ENCODE data around the gene SLC6A8.
"Not testable (repeated sequence)": the region's sequence is repeated elsewhere in the genome, so short reads cannot be mapped to it uniquely, and the experiment has no call there.

The SLC6A8 gene

GRCh38 chrX:153708415-153708814 lies 20.7 kb downstream of the SLC6A8 start:
- DNase-seq (ENCODE audit: low read depth), result no peak

DNA sequence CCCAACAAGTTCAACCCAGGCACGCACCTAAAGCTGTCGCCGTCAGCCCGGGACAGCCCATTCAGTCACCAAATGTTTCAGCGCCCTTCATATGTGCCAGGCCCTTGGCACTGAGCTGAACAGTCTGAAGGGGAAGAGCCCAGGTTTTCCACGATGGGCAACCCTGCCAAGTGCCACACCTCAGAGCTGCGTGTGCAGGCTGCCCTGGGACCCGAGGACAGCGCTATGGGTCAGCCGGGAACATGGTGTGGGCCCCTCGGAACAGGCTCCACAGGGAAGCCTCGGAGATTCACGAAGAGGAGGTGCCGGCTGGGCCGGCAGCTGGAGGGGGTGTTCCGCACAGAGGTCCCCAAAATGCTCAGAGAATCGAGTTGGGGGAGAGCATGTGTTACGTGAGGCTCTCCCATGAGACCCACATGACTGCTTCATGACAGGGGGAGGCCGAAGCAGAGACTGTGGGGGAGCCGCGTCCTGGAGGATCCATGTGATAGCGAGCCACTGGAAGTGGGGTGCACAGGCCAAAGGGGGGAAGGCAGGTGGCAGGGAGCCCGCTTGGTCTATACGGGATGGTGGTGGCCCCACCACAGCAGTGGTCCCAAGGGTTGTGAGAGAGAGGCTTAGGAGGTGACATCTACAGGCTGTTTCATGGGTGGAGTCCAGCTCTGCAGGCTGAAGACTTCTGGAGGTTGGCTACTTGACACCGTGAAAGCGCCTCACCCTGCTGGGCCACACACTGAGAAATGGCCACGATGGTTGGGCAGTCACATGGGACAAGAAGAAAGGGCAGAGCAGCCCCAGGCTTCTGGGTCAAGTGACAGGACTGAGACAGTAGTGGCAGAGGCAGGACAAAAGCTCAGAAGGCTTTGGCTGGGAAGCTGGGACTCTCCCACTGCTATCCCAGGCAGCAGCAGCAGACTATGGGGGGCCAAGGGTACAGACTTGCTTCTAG lies 22.3 kb downstream of the SLC6A8 start:
- DNase-seq (ENCODE audit: low read depth), result no peak

DNA sequence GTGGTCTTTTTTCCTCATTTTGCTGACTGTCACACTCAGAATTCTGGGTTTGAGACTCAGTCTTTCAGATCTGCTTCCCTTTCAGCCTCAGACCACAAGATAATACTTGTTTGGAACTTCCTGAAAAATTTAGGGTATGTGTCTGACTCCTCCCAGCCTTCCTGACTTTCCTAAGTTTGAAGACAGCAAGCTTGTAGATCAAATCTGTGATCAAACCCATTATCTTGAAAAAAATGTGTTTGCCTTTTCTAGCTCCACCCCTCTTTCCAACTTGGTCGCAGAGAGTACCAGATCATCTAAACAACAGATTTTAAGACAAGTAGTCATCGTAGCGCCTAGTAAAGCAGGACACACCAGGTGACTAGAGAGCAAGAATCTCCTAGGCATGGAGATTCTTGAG lies 26.5 kb downstream of the SLC6A8 start:
- no peak for DNase-seq (ENCODE audit: low read depth)

DNA sequence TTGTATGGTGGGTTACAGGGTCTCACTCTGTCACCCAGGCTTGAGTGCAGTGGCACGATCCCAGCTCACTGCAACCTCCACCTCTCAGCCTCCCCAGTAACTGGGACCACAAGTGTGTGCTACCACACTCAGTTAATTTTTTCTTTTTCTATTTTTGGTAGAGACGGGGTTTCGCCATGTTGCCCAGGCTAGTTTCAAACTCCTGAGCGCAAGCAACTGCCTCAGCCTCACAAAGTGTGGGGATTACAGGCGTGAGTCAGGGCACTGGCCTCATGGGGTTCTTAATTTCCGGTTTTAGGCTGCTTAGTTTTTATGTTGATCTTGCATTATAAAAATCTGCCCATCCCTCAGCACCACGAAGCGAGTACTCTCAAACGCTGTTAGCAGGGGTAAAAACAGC lies 29.7 kb downstream of the SLC6A8 start:
- DNase-seq (ENCODE audit: low read depth), result no peak

DNA sequence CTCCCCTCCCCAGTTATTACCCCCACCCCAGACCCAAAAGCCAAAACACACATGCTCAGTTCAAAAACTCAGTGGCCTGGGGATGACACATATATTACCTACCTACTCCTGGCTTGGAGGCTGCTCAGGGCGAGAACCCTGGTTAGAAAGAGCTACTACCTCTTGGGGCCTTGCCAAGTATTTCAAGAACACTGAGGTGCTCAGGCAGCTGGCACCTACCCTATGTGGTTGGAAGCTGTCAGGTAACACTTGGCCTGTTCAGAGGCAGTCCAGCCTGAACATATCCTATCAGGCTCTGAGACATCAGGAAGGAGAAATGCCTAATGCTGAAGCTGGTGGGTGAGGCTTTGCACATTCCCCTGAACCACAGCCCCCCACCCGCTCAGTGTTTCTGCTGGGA lies 31.5 kb downstream of the SLC6A8 start:
- DNase-seq (ENCODE audit: low read depth), result no peak

GRCh38 chrX:153719701-153720100 lies 32.0 kb downstream of the SLC6A8 start:
- no peak for DNase-seq (ENCODE audit: low read depth)

DNA sequence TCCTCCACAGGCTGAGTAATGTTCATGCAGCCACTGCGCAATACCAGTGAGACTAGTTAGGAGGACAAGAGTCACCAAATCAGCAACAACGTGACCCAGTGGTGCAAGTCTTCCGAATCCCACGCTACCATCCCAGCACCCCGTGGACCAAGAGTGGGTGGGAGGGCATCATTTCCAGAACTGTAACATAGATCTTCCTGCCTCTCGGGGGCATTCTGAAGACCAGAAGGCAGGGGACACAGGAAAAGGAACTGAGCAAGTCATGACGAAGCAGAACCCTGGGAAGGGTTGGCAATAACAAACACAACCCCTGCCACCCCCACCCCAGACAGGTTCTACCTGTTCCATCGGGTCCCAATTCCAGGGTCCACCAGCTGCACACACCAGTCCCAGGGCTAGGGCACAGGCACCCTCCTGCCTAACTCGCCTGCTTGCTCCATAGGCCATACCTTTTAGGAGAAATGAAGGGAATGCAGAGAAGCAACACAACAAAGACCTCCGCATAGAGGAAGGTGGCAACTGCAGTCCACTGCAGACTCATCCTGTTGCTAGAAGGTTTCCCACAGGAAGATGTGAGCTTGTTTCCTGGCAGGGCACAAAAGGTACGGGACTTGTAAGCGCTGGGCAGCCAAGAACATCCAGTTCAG lies 35.1 kb downstream of the SLC6A8 start:
- DNase-seq (ENCODE audit: low read depth), result no peak

GRCh38 chrX:153723351-153724251 lies 35.9 kb downstream of the SLC6A8 start:
- peak; percentile 17 for DNase-seq (ENCODE audit: low read depth)

DNA sequence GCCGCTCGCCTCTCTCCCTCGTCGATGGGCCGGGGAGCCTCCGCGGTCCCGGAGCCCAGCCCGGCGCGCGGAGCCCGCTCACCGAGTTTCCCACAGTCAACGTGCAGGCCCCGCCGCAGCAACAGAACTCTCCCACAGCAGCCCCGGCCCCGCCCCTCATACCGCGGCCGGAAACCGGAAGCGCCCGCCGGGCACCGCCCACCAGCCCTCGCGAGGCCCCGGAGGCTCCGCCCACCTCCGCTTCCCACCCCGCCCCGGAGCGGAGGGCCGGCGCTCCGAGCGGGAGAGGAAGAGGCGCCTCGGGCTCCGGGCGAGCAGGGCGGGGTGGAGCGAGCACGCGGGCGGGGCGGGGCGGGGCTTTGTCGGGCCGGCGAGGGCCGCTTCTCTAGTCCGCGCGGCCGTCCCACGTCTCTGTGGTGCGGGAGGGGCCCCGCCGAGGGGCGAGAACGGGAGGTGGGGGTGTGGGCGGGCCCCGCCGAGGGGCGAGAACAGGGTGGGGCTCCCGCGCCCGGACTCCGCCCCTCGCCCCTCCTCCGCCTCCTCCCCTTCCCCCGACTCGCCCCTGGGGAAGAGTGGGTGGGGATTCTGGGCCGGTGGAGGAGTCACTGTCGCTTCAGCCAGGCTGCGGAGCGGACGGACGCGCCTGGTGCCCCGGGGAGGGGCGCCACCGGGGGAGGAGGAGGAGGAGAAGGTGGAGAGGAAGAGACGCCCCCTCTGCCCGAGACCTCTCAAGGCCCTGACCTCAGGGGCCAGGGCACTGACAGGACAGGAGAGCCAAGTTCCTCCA lies 36.7 kb downstream of the SLC6A8 start, which contains the start of the genes ABCD1 and BCAP31:
TSS of gene ABCD1 (plus strand) at position 605 of the 787 bp plus-strand sequence. CDS start 411 bp downstream, outside the sequence.
TSS of gene BCAP31 (minus strand) at position 136 of the 787 bp plus-strand sequence. CDS start 1,143 bp downstream, outside the sequence.
- DNase-seq (ENCODE audit: low read depth), result peak; percentile 55

DNA sequence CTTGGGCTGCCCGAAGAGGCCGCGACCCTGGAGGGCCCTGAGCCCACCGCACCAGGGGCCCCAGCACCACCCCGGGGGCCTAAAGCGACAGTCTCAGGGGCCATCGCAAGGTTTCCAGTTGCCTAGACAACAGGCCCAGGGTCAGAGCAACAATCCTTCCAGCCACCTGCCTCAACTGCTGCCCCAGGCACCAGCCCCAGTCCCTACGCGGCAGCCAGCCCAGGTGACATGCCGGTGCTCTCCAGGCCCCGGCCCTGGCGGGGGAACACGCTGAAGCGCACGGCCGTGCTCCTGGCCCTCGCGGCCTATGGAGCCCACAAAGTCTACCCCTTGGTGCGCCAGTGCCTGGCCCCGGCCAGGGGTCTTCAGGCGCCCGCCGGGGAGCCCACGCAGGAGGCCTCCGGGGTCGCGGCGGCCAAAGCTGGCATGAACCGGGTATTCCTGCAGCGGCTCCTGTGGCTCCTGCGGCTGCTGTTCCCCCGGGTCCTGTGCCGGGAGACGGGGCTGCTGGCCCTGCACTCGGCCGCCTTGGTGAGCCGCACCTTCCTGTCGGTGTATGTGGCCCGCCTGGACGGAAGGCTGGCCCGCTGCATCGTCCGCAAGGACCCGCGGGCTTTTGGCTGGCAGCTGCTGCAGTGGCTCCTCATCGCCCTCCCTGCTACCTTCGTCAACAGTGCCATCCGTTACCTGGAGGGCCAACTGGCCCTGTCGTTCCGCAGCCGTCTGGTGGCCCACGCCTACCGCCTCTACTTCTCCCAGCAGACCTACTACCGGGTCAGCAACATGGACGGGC lies 37.5 kb downstream of the SLC6A8 start:
- no peak for DNase-seq (ENCODE audit: low read depth)

GRCh38 chrX:153725832-153726285 lies 38.1 kb downstream of the SLC6A8 start:
- DNase-seq (ENCODE audit: low read depth), result no peak

DNA sequence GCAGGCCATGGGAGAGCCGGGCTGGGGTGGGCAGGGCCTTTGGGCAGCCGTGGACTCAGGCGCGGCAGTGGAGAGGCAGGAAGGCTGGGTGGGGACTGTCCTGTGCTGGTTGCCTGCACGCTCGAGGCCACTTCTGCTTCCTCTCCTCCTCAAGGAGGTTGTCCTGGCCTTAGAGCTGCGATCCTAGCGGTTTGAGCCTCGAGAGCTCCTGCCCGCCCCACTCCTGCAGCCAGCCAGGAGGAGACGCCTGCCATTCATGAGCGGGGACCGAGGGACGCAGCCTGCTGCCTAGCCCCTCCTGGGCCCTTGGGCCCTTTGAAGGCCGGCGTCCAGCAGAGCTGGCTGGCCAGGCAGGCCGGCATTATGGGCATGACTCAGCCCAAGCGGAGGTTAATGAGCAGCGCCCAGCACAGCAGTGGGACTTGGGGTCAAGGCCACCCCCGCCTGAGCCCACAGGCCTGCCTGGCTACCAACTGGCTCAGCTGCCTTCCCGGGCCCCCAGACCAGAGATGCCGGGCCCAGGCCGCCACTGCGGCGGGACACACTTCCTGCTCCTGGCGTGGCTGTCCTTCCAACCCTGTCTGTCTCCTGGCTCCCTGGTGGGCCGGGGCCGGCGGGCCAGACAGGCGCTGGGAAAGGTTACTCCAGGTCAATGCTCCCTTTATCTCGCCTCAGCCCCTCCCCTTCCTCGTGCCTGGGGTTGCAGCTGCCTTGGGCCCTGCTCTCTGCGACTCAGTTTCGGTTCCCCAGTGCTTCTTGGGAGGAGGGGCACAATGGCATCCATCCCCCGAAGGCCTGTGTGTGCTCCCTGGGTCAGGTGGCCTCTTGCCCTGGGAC lies 38.8 kb downstream of the SLC6A8 start:
- no peak for DNase-seq (ENCODE audit: low read depth)

DNA sequence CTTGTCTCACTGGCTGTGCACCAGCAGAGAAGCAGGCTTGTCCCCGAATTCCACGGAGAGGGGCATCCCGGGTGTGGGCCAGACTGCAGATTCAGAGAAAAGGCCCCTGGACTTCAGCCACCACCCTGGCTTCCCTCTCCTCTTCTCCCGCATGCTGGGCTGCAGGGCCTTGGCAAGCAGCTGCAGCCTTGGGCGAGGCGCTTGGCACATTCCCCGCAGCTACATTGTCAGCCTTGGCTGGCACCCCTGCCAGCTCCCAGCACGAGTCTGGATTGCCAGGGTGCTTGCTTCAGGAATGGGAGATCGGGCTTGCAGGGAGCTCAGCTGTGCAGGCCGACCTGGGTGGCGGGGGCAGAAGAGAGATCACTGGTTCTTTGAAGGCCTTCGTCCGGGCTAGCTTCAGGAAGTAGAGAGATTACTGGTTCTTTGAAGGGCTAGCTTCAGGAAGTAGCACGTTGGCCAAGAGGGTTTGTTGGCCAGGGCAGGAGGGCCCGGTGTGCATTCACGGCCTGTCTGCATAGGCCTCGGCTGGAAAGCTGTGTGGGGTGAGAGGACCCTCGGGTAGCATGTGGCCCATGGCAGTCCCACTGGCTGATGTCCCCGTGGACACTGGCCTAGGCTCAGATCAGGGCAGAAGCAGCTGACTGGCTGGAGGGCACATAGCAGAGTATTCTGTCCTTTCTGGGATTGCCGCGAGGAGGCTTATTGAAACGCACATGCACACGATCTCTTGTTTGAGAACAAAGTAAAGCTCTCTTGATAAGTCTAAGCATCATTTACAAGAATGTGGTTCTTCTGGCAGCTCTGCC lies 39.6 kb downstream of the SLC6A8 start:
- no peak for DNase-seq (ENCODE audit: low read depth)

DNA sequence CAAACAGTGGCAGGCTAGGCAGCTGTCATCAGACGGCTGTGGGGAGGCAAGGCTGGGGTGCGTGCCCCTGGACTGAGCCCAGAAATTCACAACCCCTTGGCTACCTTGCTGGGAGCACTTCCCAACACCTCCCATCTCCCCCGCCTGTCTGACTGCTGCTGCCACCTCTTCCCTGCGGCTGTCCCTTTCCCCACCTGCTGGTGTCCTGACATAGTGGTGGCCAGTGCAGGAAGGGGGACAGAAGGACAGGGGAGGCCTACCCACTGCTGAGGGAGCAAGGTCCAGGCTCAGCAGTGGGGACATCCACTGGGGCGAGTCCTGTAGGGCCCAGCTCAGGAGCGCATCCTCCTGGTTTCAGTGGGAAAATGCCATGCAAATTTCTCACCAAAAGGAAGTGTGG lies 40.4 kb downstream of the SLC6A8 start:
- no peak for DNase-seq (ENCODE audit: low read depth)

DNA sequence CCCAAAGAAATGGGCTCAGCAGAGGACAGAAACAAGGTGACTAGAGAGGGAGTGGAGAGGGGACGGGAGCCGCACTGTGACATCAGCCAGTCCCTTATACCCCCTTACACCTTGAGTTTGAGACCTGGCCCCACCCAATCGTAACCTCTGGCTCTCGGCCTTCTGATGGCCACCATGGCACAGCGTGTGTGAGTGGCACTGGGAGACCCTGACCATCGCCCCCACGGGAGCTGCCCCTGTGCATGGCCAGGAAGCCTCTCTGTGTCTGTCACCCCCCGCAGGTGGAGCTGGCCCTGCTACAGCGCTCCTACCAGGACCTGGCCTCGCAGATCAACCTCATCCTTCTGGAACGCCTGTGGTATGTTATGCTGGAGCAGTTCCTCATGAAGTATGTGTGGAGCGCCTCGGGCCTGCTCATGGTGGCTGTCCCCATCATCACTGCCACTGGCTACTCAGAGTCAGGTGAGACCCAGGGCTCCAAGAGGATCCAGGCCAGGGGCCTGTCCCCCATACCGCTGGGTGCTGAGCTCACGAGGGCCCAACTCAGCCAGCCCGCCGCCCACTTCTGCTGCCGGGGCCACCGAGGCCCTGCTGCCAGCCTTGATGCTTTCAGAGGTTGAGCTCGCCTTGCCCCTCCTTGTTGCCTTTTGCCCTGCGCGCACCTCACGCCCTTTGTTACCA lies 41.4 kb downstream of the SLC6A8 start:
- no peak for DNase-seq (ENCODE audit: low read depth)

- DNase-seq (ENCODE audit: low read depth), result not testable (repeated sequence)
These were observed 42.4 kb downstream of the SLC6A8 start for GRCh38 chrX:153730115-153730514.

GRCh38 chrX:153731117-153731844 lies 43.6 kb downstream of the SLC6A8 start:
- no peak for DNase-seq (ENCODE audit: low read depth)
